Esophagus mucosa (tissue), 1 donor: Measurements from ENCODE around the gene SUCLA2. TPM values are rescaled to one million over a fixed set of nuclear protein-coding genes. Genes with fewer than 3 reads are reported as not detected.
A peak's percentile ranks its signal among the peaks of the same experiment; 100 is the strongest.
"Not testable (repeated sequence)": the region's sequence is repeated elsewhere in the genome, so short reads cannot be mapped to it uniquely, and the experiment has no call there.

Source experiments
- ATAC-seq: fragments of 200-7000 bp; cut with Tn5 transposase; one replicate; pipeline ENCODE4 v1.9.1; 2020
- total RNA-seq: library from RNA; stranded (reverse); gene quantifications from one replicate; pipeline ENCODE4 v1.2.4, GENCODE V29; 2023
- donor health status: DM: yes; HTN: yes; CAD: no.

The SUCLA2 gene
- total RNA-seq, 1 donor from 2014 or later = 31.8 TPM

DNA sequence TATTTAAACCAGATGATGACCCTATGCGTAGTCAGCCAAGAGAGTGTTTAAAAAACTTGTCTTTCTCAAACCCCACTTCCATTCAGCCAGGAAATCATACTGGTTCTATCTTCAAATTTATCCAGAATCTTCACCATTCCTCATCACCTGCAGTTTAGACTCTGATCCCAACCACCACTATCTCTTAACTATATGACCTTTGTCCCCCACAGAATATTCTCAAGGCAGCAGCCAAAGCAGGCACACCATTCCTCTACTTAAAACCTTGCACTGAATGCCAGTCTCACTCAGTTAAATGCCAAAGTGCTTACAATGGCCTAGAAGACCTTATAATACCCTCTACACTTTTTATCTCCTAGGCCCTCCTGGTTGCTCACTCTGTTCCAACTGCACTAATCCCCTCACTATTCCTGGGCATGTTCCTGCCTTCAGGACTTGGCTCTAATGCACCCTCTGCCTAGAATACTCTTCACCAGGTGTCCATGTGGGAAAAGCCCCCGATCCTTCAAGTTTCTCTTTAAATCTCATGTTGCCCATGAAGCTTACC, 10.1 kb downstream of the SUCLA2 start:
- no peak for ATAC-seq

DNA sequence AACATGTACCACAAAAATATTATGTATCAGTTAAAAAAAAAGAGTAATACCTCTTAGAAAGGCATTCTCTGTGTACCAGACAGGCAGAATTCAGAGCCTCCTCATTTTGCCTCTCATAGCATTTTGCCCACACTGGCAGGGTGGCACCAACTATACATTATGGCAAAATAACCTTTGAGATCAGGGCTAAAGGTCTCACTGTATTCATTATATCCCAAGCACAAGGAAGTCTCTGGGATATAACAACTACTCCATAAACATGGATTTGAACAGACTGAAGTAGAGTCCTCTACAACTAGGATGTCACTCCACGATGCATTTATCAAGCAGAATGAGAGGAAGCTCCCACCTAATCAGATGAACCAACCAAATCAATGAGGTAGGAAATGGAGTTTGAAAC, 10.6 kb downstream of the SUCLA2 start:
- no peak for ATAC-seq

DNA sequence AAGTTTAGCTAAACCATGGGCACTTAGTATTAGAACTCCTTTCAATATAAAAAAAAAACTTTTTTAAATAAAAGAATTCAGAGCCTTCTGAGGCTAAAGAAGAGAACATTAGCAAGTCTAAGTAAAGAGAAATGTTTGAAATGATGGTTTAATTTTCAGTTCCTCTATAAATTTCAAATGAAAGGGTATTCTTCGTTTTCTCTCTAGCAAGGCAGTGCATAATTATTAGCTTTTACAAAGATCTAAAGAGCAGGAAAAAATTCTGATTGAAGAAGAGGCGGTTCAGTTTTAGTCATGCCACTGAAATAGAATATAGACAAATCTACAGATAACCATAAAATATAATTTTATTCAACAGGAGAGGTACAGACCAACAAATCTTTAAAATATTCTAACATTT, 18.0 kb downstream of the SUCLA2 start:
- ATAC-seq = no peak

DNA sequence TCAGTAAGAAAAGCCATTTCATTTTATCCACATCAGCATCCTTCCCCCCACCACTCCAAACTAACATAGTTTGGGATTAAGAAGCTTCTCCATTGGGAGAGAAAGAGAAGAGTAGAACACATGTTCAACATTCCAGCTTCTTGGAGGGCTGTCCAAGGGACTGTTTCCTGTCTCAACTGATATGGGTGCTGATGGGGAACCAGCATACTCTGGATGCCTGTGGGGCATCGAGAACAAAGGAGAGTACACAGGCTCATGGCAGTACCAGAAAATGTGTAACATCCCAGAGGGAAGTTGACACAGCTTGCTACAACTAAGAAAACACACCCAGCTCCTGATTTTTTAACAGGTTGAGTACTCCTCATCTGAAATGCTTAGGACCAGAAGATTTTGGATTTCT, 24.7 kb downstream of the SUCLA2 start:
- no peak for ATAC-seq

DNA sequence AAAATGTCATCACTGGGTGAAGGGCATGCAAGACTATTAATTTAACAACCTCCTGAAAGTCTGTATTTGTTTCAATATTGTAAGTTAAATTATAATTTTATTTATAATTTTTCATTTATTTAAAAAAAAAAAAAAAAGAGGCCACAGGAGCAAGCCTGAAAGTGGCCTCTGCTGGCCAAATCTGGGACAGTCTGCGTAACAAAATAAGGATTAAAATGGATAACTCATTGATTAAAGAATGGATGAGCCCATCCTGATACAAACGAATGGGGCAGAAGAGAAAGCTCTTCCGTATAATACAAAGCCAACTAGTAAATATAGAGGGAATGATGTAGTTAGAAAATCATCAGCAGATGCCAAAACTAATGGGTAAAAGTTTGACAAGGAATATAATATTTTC, 36.2 kb downstream of the SUCLA2 start:
- ATAC-seq = no peak

DNA sequence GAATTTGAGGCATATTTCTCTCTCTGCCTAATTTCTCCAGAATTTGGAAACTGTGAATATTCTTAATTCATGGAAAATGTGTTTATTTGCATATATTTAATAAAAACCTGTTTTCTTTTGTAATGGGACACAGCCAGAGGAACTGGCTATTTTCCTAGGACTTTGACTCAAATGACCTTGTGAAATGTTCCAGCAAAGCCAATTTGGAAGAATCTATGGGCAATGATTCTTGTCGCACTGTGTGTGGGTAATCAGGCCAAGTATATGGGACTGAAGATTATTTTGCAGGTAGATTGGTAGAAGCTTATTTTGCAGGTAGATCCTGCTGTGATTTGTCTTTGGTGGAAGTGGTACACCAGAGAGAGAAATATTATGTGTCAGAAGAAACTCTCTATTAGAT, 38.8 kb downstream of the SUCLA2 start:
- no peak for ATAC-seq

DNA sequence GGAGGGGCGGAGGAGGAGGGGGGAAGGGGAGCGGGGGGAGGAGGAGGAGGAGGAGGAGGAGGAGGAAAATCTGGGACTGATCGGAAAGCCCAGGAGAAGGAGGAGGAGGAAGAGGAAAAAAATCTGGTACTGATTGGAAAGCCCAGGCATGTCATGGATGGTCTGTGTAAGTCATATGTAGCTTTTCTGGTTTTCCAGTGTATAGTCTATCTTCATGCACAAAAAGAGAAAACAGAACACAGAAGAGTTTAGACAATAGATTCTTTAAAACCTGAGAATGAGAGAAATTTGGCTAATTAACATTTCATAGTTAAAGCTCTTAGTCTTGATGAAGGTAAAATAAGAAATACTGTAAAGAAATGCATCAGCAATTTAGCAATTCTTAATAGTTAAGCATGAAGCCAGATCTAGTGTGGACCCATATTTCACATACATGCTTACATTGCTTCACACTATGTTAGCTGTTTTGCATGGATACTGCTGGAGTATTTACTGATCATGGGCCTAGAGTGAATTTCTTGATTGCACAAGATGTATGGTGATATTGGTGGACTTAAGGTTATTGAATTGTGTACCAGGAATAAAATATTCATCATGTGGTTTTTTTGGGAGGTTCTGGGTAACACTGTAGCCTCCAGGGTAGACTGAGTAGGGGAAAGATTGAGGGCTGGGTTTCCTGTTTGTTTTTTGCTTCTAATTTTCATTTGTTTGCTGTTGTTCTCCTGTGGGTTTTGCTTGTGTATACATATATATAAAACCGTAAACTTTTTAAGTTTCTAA, 41.4 kb downstream of the SUCLA2 start:
- ATAC-seq = no peak

DNA sequence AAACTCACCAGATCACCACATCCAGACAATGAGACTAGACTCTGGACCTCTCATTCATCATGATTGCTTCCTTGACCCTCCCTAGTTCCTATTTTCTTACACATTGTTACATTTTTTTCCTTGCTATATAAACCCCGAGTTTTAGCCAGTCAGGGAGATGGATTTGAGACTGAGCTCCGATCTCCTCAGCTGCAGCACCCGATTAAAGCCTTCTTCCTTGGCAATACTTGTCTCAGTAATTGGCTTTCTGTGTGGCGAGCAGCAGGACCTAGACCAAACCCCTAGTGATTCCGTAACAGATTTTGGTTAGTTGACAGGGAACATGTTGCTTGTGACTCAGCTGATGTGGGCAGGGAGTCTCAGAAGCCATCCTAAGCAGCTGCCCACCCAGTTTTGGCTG, 44.0 kb downstream of the SUCLA2 start:
- ATAC-seq = no peak

DNA sequence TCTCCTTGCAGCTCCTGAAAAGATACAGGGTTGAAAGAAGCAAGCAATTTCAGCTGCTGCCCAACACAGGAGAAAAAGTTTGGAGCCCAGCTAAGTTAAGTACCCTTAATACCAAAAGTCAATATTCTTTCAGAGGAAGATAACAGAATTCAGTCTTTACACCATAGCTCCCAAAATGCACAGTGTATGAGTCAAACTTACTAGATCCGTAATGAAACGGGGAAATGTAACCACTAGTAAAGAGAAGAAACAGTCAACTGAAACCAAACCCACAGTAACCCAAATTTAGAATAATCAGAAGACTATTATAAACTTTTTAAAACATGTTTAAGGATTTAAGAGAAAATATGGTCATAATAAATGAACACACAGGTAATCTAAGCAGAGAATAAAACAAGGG, 45.2 kb downstream of the SUCLA2 start:
- no peak for ATAC-seq

DNA sequence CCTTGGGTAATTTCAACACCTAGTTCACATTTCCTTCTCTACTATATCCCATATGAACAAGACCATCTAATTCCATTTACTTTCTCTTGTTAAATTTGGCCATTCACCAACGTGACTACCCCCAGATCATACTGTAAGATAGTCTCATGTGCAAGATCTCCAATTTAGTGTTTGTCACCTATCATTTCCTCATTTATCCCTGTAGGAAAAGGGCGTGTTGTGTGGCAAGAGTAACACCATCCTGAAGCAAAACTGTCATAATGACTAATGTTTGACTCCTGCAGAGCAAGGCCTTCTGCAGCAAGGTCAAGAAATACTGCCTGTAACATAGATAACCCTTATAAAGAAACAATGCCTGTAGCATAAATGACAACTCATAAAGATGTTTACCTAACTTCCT, 51.3 kb downstream of the SUCLA2 start:
- no peak for ATAC-seq

DNA sequence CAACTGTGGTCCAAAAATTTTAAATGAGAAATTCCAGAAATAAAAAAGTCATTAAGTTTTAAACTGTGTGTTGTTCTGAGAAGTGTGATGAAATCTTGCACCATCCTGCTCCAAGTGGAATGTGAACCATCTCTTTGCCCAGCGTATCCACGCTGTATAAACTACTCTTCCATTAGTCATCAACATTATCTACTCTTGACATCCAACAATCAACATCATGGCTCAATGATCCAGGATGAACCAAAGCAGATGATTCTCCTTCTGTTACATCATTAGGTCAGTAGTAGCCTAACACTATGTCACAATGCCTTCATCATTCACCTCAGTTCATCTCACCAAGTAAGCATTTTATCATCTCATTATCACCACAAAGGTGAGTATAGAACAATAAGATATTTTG, 55.3 kb downstream of the SUCLA2 start:
- ATAC-seq = no peak

DNA sequence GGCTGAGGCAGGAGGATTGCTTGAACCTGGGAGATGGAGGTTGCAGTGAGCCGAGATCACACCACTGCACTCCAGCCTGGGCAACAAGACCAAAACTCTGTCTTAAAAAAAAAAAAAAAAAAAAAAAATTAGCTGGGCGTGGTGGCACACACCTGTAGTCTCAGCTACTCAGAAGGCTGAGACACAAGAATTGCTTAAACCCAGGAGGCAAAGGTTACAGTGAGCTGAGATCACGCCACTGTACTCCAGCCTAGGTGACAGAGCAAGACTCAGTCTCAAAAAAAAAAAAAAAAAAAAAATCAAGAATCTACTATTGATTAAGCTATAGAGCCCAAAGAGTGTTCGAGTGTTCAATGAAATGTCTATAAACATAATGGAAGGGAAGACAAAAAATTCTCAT, 55.9 kb downstream of the SUCLA2 start:
- not testable (repeated sequence) for ATAC-seq

DNA sequence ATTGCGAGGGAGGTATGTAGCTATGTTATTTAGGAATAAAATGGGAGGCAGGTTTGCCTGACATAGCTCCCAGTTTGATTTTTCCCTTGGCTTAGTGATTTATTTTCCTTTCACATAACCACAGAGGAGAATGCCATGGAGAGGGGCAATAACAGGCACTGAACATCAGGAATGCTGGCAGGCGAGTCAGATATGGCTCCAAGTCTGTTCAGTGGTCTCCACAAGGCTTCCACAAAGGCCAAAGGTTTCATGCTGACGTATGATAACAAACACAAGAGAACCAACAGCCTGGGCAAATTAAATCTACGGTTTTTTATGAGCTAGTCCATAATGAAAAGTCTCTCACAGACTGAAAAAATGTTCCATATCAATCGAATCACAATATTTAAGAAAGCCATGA, 66.7 kb downstream of the SUCLA2 start:
- no peak for ATAC-seq

DNA sequence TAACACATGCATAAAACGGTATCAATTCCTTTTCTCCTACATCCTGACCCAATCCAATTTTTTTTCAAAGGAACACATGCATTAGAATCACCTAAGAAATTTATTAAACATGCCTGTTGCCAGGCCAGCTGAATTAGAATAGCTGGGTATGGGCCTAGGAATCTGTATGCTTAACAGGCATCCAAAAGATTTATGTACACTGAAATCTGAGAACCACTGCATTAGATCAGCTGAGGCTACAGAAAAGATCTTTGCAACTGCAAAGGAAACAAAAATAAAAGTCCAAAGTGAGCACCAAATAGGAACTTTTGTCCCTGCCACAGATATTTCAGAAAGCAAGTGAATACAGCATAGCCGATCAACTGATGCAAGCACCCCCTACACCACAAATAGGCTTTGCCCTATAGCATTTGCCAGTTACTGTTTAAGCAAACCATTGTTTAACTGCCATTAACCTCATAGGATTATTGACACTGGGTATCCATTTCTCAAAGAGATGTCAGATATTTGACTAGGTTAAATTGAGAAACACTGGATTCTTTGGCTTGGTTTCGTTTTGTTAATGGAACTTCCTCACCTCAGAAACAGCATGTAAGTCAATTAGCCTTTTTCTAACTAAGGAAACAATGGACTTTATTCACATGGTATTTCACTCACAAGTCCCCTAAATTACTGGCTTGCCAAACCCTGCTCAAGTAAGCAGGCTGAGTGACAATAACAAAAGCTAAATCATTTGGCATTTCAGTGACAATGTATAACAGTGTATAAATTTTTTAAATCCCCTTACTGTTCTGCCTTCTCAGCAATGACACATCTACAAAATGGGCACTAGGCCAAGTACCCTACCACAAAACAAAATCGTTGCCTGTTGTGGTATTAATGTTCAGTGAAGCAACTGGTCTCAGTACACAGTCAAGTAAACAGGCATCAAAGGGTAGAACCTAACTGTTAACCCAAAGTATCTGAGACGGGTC, 67.8 kb downstream of the SUCLA2 start:
- ATAC-seq = no peak

DNA sequence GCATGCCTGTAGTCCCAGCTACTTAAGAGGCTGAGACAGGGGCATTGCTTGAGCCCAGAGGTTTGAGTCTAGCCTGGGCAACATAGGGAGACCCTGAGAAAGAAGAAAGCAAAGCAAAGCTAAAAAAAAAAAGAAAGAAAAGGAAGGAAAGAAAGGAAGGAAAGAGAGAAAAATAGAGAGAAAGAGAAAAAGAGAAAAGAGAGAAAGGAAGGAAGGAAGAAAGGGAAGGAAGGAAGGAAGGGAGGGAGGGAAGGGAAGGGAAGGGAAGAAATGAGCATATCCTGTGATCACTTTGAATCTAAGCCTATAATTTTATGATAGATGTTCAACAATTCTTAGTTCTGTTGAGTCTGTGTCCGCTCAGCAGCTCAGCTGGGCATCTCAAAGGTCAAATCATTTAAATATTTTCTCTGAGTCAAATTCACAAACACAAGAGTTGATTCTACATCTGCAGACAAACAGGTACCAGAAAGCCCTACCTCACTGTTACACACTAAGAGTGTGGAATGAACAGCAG, 70.4 kb downstream of the SUCLA2 start:
- ATAC-seq = no peak

DNA sequence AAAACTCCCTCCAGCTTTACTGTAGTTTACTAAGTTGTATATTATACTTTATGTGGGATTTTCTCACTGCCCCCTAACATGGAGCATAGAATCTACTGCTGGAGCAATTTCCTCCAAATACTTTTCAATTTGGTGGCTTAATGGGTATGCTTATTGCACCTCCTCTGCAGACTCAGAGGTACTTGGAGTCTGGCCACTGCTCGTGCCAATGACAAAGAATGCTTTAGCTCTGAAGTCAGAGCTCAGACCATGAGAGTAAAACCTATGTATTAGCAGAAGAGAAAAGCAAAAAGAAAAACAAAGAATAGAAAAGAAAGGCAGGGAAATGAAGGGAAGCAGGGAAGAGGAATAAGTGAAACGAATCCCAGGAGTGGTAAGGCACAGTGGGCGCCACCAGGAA, 71.9 kb downstream of the SUCLA2 start:
- ATAC-seq = no peak

DNA sequence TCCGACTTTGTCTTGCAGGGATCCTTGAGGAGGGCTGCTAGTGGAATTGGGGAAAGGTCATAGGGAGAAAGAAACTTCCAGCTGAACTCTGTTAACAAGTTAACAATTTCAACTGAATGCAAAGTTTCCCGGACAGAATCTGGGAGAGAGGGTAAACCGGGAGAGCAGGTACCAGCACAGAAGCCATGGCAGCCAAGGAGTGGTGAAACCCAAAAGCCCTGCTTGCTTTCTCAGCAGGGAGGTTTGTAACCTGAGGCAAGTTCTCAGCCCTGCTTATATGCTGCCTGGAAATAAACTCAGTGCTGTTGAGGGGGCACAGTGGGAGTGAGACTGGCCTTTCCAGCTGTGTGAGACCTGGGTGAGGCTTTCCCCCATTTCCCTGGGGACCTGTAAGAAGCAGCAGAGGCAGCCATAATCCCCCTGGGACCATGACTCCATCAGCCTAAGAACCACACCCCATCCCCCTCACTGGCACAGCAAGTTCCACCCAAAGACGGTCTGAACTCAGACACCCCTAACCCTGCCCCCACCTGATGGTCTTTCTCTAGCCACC, 84.0 kb downstream of the SUCLA2 start:
- peak; percentile 29 for ATAC-seq

DNA sequence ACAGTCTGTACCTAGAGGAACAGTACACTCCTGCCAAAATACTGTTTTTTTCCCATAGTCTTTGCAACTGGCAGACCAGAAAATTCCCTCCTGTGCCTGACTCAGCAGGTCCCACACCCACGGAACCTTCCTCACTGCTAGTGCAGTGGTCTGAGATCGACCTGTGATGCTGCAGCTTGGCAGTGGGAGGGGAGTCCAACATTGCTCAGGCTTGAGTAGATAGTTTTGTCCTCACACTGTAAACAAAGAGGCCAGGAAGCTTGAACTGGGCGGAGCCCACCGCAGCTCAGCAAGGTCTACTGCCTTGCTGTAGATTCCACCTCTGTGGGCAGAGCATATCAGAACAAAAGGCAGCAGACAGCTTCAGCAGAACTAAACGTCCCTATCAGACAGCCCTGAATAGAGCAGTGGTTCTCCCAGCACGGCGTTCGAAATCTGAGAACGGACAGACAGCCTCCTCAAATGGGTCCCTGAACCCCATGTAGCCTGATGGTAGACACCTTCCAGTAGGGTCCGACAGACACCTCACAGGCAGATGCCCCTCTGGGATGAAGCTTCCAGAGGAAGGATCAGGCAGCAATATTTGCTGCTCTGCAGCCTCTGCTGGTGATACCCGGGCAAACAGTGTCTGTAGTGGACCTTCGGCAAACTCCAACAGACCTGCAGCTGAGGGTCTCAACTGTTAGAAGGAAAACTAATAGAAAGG, 92.7 kb downstream of the SUCLA2 start:
- ATAC-seq = peak; percentile 52

DNA sequence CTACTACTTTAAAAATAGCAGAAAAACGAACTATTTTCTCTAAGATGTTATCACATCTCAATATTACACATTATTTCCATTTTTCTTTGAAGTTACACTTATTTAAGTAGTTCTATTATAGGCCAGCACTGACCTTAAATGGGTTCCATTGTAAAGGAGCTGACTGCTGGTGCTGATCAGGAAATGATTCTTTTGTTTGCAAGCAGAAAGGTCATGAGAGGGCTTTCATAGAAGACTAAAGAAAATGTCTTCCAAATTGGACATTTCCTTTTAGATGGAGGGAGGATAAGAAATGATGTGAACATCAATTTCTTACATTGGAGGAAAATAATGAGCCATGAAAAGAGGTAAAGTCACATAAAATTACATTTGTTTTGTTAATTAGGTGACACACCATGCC, 96.2 kb downstream of the SUCLA2 start:
- no peak for ATAC-seq

DNA sequence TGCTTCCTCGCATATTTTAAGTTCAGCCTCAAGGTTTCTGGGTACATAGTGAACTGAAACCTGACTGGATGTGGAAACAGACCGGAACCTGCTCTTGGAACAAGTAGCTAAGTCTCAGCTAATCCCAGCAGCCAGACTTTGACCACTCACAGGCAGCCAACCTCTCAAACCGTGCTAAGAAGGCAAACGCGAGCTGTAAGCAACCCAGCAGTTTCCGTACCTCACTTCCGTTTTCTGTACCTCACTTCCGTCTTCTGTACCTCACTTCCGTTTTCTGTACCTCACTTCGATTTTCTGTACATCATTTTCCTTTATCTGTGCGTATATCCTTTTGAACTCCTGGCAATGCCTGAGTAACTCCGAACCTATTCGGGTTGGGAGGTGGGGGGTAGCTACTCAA, 96.8 kb downstream of the SUCLA2 start:
- ATAC-seq = no peak

DNA sequence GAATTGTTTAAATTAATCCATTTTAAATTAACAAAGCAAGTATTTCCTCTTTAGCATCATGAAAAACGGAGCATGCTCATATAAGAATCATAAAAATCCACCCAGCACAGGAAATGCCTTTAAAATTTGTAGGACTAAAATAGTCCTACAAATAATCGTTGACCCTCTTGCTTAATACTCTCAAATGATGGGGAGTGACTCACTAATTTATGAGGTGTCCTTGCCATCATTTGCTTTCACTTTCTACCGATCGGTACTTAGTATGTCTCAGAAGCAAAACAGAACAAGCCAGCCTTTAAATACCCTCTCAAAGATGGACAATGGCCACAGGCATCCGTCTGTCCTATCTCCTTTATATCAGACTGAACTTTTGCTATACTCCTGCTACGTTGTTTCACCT, 97.2 kb downstream of the SUCLA2 start:
- no peak for ATAC-seq

DNA sequence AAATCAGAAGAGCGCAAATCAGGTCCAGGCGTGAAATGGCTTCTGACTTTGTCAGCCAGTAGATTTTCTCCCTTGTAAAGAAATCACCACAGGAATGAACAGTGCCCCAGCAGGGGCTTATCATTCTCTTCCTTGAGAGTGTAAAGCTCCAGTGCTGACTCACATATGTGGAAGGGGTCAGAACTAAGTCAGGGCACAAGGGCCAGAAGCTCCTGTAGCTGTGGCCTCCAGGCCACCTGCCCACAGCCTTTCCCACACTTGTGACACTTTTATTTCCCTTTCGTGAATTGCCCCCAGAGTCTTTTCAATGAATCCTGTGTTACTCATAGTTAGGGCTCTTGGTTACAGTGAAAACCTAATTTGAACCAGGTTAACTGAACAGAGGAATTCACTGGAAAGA, 99.6 kb downstream of the SUCLA2 start:
- no peak for ATAC-seq
